Liver (tissue), 9 donors: Measurements from ENCODE around the gene HOXA5. TPM values are rescaled to one million over a fixed set of nuclear protein-coding genes. Genes with fewer than 3 reads are reported as not detected.

Experiments used
- DNase-seq: peaks from one replicate; pipeline ENCODE4 v3.0.0-alpha.2; 2017; ENCODE audit warnings: low spot score
- H3K27ac ChIP-seq, 2 donors: one replicate each; pipeline ENCODE4 v1.7.0; 2013; ENCODE audit warnings: inconsistent platforms in 2 of 2, low read length in 2 of 2, control low read depth in 1 of 2, low read depth in 1 of 2, mild to moderate bottlenecking in 1 of 2
- H3K27me3 ChIP-seq, 4 donors: one replicate each; pipeline versions ENCODE4 v1.6.1 to v1.7.0; 2013; ENCODE audit warnings: low read length in 3 of 4, inconsistent platforms in 1 of 4, mild to moderate bottlenecking in 1 of 4, moderate library complexity in 1 of 4; ENCODE audit not compliant: control insufficient read depth in 4 of 4, insufficient read depth in 4 of 4
- H3K36me3 ChIP-seq, 4 donors: one replicate each; pipeline versions ENCODE4 v1.6.1 to v1.7.0; 2013; ENCODE audit warnings: low read length in 3 of 4, mild to moderate bottlenecking in 3 of 4, low read depth in 1 of 4, moderate library complexity in 1 of 4; ENCODE audit not compliant: control insufficient read depth in 4 of 4, insufficient read depth in 3 of 4
- H3K4me1 ChIP-seq, 4 donors: one replicate each; pipeline versions ENCODE4 v1.6.1 to v1.7.0; 2013; ENCODE audit warnings: low read length in 3 of 4, mild to moderate bottlenecking in 3 of 4, moderate library complexity in 1 of 4; ENCODE audit not compliant: control insufficient read depth in 4 of 4, insufficient read depth in 4 of 4
- H3K4me3 ChIP-seq, 3 donors: one replicate each; pipeline versions ENCODE4 v1.6.1 to v1.7.0; 2013; ENCODE audit warnings: low read length in 3 of 3, control low read depth in 1 of 3, low read depth in 1 of 3, mild to moderate bottlenecking in 1 of 3
- H3K9ac ChIP-seq, 2 donors: one replicate each; pipeline ENCODE4 v1.7.0; 2013; ENCODE audit warnings: low read length in 2 of 2, mild to moderate bottlenecking in 2 of 2, moderate library complexity in 2 of 2, control low read depth in 1 of 2, low read depth in 1 of 2
- H3K9me3 ChIP-seq, 4 donors: one replicate each; pipeline versions ENCODE4 v1.6.1 to v1.7.0; 2013; ENCODE audit warnings: low read length in 3 of 4; ENCODE audit not compliant: control insufficient read depth in 4 of 4
- ATF3 ChIP-seq: IDR thresholded peaks from 2 replicates; pipeline ENCODE4 v1.6.1; 2016; ENCODE audit warnings: antibody characterized with exemption
- EGR1 ChIP-seq, 2 donors: IDR thresholded peaks; 2 replicates each; pipeline ENCODE4 v1.6.1; 2016 to 2018; ENCODE audit warnings: antibody characterized with exemption in 2 of 2, low read depth in 2 of 2
- FOXA1 ChIP-seq: IDR thresholded peaks from 2 replicates; pipeline ENCODE4 v1.6.1; 2016; ENCODE audit warnings: antibody characterized with exemption
- FOXA2 ChIP-seq: IDR thresholded peaks from 2 replicates; pipeline ENCODE4 v1.6.1; 2016; ENCODE audit warnings: antibody characterized with exemption
- GABPA ChIP-seq, 2 donors: IDR thresholded peaks in 1 of 2; conservative IDR thresholded peaks in 1 of 2; 2 replicates each; pipeline ENCODE4 v1.6.1; 2016; ENCODE audit warnings: antibody characterized with exemption in 2 of 2, mild to moderate bottlenecking in 1 of 2, moderate library complexity in 1 of 2
- HNF4A ChIP-seq, 2 donors: conservative IDR thresholded peaks; 2 replicates each; pipeline ENCODE4 v1.6.1; 2016; ENCODE audit warnings: antibody characterized with exemption in 2 of 2, mild to moderate bottlenecking in 2 of 2
- JUND ChIP-seq, 2 donors: IDR thresholded peaks; 2 replicates each; pipeline ENCODE4 v1.6.1; 2016; ENCODE audit warnings: antibody characterized with exemption in 2 of 2
- NR2F2 ChIP-seq: IDR thresholded peaks from 2 replicates; pipeline ENCODE4 v1.6.1; 2016; ENCODE audit warnings: antibody characterized with exemption
- RAD21 ChIP-seq, 2 donors: IDR thresholded peaks; 2 replicates each; pipeline ENCODE4 v1.6.1; 2016; ENCODE audit warnings: antibody characterized with exemption in 2 of 2, mild to moderate bottlenecking in 2 of 2
- REST ChIP-seq: IDR thresholded peaks from 2 replicates; pipeline ENCODE4 v1.6.1; 2016; ENCODE audit warnings: antibody characterized with exemption, mild to moderate bottlenecking
- RXRA ChIP-seq, 2 donors: IDR thresholded peaks; 2 replicates each; pipeline ENCODE4 v1.6.1; 2017 to 2018; ENCODE audit warnings: antibody characterized with exemption in 2 of 2, mild to moderate bottlenecking in 1 of 2
- SP1 ChIP-seq: IDR thresholded peaks from 2 replicates; pipeline ENCODE4 v1.6.1; 2018; ENCODE audit warnings: antibody characterized with exemption, mild to moderate bottlenecking
- TAF1 ChIP-seq: conservative IDR thresholded peaks from 2 replicates; pipeline ENCODE4 v1.6.1; 2016; ENCODE audit warnings: antibody characterized with exemption, mild to moderate bottlenecking
- YY1 ChIP-seq: IDR thresholded peaks from 2 replicates; pipeline ENCODE4 v1.6.1; 2016; ENCODE audit warnings: antibody characterized with exemption, mild to moderate bottlenecking
- ZBTB33 ChIP-seq: IDR thresholded peaks from 2 replicates; pipeline ENCODE4 v1.6.1; 2016; ENCODE audit warnings: antibody characterized with exemption
- WGBS: extraction: QIAGEN DNeasy Blood & Tissue Kit; methylation state at CpG from one replicate; pipeline ENCODE4 v1.1.7; 2013; 5-methylcytosine and 5-hydroxymethylcytosine counted together
- polyA plus RNA-seq, 2 donors: library from polyadenylated mRNA; stranded (reverse) in 1 of 2; unstranded in 1 of 2; fragments of 200-250 nt in 1 of 2; fragments of >200 nt in 1 of 2; fragmentation: Nextera tagmentation in 1 of 2; extraction: Ambion mirVana in 1 of 2; gene quantifications; one replicate each; pipeline versions ENCODE4 v1.2.1 to v1.2.3, GENCODE V29; 2013 to 2015
- total RNA-seq, 2 donors: library from RNA; depleted of rRNA; stranded (reverse); fragments of >200 nt; gene quantifications; one replicate each; pipeline ENCODE4 v1.2.3, GENCODE V29; 2014
- donor health status: healthy.
- donor health status: healthy.
- donor health status: healthy.
- donor health status: healthy.
- donor health status: healthy.

Gene HOXA5
- total and polyA plus RNA-seq, 4 donors = 0.40 to 2.1 (median 0.66) TPM

GRCh38 chr7:27101957-27102580, 41.4 kb downstream of the HOXA5 start:
- Histone ChIP-seq H3K9me3 (no peaks in the 10 kb centered on the region), H3K4me3 (peak overlapping the region in 1 of 3 donors; percentile 15), H3K36me3 (no peaks in the 10 kb centered on the region), H3K4me1 (peaks cover 0 to 7% (median 0%) of the 10 kb centered on the region in 4 donors), H3K9ac (no peak overlapping the region), H3K27ac (peak overlapping the region in 1 of 2 donors; percentile 51), H3K27me3 (peaks cover 0 to 33% (median 15%) of the 10 kb centered on the region in 4 donors)
- no peak for DNase-seq
- TF ChIP-seq YY1 = no peak
- no peak for TF ChIP-seq FOXA1
- TF ChIP-seq SP1 = no peak
- TF ChIP-seq FOXA2 = no peak
- TF ChIP-seq RAD21 (IDR thresholded peaks at IDR 0.05) = no peak
- no peak for TF ChIP-seq RXRA (IDR thresholded peaks at IDR 0.05)
- TF ChIP-seq NR2F2 = no peak
- no peak for TF ChIP-seq ATF3
- TF ChIP-seq ZBTB33 = no peak
- TF ChIP-seq TAF1 = no peak
- TF ChIP-seq REST = no peak
- no peak for TF ChIP-seq HNF4A (conservative IDR thresholded peaks at IDR 0.05)
- no peak for TF ChIP-seq GABPA (IDR thresholded peaks at IDR 0.05 in 1 of 2, conservative IDR thresholded peaks at IDR 0.05 in 1 of 2)
- TF ChIP-seq EGR1 (IDR thresholded peaks at IDR 0.05; ENCODE audit: low read depth in 2 of 2) = no peak
- WGBS = 8% methylated on average over 39 of the region's 39 CpGs

- TF ChIP-seq YY1 (peak; percentile 61), JUND (IDR thresholded peaks at IDR 0.05) (no peak)
- WGBS = 17% methylated on average over 25 of the region's 25 CpGs
- Histone ChIP-seq H3K4me3 (peak overlapping the region in 1 of 3 donors; percentile 15), H3K4me1 (peaks cover 0 to 7% (median 0%) of the 10 kb centered on the region in 4 donors), H3K36me3 (no peaks in the 10 kb centered on the region), H3K9ac (no peak overlapping the region), H3K9me3 (no peaks in the 10 kb centered on the region), H3K27me3 (peaks cover under 1 to 30% (median 15%) of the 10 kb centered on the region in 4 donors), H3K27ac (peak overlapping the region; percentile 51 to 63)
- DNase-seq = no peak
Measured at GRCh38 chr7:27101171-27101956, 42.1 kb downstream of the HOXA5 start.
